Hematopoietic multipotent progenitor cell treated with erythropoietin and hydrocortisone succinate and interleukin-3 and kit ligand, for 8 days (in vitro differentiated cells): ENCODE data around the gene NAALADL2.

Experiments
- DNase-seq: peaks from one replicate; pipeline ENCODE4 v3.0.0-alpha.2; 2015

NAALADL2 gene

DNA sequence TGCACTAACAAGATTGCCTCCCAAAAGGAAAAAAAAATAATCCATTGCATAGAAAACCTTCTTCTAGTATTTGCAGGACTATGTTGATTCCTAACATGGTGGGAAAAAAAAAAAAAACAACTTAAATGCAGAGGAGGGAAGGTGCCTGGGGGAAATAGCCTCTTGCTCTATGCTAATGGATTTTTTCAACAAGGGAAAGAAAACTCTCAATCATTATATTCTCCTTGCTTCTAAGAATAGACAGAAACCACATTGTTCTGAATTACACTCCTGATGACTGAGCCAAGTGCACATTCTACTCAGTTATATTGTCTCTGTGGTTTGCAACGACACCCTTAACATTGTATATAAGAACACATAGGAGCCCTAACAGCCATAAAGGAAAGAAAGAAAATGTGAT is 760.2 kb downstream of the NAALADL2 start:
- DNase-seq: no peak

DNA sequence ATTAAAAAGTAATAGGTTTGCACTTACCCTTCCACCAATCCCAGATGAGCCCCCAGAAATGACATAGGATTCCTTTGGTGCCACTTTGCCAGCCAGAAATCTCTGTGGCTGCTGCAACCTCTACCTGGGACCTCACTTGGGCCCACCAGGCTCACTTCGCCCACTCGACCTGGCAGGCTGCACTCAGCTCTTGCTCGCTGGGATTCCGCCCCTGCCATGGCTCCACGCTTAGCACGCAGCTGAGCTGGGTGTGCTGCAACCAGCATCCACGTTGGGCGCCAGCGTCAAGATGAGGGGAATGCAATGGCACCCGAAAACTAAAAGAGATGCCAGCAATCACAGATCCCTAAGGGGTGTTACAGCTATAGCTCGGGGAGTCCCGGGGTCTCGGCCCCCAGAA is 761.0 kb downstream of the NAALADL2 start:
- DNase-seq: no peak

DNA sequence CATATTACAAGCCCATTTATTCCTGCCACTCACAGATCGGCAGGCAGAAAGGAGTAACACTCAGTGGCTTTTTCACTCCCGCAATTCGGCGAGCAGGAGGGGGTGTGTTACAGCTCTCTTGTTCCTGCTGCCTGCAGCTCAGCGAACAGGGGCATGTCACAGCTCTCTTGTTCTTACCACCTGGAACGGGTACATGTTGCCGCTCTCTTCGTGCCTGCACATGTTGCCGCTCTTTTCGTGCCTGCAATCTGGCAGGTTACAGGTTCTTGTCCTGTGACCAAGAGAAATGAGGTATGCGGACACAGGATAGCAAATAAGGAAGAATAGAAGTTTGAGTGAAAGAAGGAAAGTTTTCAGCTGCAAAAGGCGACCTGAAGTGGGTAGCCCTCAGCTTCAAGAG is 761.4 kb downstream of the NAALADL2 start:
- no peak for DNase-seq

DNA sequence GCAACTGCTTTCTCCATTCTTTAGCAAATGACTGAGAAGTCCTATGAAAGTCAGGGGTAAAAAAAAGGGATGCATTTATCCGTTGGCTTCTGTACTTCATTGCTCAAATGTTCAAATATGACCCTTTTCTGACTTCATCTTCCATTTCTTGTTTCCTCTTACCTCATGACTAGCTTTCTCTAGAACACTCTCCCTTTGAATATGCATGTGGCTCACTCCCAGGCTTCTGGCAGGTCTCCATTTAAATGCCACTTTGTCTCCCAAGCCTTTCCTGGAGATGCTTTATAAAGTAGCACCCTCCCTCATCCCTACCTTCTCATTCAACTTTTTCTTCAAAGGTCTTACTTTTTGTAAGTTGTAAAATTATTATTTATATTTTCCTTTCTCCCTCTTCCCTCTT is 781.8 kb downstream of the NAALADL2 start:
- no peak for DNase-seq

DNA sequence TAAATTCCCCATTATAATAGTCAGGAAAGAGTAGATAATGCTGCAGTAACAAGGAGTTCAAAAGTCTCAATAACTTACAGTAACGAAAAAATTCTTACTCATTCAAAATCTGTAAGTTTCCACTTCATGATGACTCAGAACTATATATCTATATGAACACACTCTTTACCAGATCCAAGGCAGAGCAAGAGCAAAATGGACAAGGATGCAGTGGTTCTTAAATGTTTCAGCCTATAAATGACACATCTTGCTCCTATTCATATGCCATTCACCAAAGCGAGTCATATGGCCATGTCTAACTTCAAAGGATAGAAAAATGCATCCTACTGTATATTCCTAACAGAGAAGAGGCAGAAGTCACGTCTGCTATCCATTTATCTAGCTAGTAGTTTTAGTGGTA is 787.7 kb downstream of the NAALADL2 start:
- DNase-seq: no peak

DNA sequence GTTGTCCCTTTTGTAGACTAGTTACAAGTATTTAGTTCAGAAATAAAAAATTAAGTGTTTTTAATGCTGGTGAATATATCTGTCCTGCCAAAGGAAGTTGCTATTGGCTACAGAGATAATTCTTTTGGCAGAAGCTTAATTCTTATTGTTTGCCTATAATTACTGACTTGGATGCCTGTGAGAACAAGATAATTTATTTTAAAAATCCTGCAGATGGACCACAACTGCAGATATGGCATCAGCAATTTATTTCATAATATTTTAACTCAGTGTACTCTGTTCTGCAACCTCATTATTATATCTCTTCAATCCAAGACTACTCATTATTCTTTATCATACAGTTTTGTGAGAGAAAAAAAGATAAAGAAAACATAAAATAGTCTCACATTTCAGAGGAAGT is 789.8 kb downstream of the NAALADL2 start:
- peak; percentile 19 for DNase-seq

DNA sequence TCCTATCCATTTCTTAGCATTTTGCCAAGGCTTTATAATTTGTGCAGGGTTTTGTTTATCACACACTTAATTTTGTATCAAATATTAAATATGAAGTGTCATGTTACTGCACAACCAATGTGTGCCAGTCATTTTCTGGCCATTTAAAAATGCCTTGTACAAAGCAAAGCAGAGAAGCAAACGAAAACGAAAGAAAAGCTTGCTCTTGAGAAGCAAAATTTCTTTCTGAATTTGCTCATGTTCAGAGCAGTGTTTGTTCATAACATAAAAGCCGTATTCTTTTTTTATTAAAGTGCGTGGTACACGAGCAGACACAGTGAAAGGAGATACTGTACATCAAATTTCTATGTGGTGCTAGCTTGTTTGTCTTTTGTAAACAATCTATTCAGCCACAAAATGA is 792.6 kb downstream of the NAALADL2 start:
- DNase-seq: no peak

DNA sequence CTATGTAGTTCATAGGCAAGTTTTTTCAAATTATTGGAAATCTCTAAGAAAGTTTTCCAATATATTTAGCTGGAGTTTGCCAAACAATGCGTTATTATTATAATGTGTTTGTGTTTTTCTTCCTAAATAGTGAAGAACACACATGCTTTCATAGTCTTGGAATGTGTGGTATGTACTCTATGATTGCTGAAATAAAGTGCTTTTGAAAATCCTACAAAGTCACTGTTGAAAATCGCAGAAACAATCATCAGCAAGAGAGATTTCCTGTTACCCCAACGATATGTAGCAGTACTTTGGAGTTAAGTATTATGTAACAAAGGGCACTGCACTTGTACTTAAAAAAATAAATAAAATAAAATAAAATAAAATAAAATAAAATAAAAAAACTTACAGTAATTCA is 796.2 kb downstream of the NAALADL2 start:
- no peak for DNase-seq

DNA sequence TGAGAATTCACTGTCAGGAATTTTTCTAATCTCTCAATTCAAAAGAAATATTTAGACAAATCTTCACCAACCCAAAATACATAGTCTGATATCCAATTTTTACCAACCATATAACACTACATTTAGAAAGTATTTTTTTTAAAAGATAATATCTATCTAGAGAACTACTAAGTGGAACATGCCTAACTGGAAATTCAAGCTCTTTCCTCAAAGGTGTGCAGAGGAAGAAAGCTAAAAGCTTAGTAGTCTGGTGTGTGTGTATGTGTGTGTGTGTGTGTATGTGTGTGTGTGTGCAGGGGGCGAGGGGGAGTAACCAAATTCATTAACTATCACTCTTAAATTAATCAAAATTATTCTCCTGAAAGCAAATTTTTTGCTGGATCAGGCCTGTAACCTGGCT is 797.3 kb downstream of the NAALADL2 start:
- no peak for DNase-seq

DNA sequence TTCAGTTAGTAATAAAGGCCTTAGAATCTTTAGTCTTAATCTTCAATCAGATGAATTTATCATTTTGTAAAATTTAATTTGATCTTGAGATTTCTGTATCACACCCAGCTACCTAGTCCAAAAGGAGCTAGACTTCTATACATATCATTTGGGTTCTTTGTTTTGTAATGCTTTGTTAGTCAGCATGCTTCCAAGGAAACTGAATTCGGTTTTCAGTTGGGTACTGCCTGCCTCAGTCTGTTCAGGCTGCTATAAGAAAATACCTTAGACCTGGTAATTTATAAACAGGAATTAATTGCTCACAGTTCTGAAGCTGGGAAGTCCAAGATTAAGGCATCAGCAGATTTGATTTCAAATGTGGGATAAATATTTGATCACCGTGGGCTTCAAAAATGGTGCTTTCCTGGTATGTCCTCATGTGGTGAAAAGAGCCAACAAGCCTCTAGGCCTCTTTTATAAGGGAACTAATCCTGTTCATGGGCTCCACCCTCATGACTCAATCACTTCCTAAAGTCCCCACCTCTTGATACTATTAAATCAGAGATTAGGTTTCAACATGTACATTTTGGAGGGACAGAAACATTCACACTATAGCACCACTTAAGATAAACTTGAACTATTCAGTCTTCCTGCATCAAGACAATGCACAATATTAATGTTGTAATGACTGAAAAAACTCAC is 800.7 kb downstream of the NAALADL2 start:
- DNase-seq: no peak

DNA sequence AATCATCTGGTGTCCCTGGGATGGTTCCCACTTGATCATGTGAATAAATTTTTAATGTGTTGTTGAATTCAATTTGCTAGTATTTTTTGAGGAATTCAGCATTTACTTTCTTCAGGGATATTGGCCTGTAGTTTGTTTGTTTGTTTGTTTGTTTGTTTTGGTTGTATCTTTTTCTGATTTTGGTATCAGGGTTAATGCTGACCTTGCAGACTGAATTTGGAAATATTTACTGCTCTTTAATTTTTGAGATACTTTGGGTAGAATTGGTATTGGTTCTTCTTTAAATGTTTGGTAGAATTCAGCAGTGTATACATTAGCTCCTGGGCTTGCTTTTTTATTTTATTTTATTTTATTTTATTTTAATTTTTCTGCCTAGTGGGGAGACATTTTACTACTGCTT is 803.7 kb downstream of the NAALADL2 start:
- no peak for DNase-seq

DNA sequence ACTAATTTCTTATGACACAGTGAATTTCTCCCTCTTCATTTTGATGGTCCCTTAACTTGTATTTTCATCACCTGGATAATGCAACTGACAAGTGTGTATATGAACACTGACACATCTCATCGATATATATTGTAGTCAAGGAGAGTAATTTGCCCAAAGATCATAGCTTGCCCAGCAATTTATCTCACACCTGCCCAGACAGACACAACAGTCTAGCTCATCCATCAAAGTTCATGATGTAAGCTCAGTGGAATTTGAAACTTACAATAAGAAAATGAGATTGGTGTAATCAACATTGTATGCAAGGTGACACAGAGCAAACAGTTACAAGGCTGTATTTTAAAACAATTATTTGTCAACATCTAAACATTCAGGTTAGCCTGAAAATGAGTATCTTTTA is 805.8 kb downstream of the NAALADL2 start:
- no peak for DNase-seq

DNA sequence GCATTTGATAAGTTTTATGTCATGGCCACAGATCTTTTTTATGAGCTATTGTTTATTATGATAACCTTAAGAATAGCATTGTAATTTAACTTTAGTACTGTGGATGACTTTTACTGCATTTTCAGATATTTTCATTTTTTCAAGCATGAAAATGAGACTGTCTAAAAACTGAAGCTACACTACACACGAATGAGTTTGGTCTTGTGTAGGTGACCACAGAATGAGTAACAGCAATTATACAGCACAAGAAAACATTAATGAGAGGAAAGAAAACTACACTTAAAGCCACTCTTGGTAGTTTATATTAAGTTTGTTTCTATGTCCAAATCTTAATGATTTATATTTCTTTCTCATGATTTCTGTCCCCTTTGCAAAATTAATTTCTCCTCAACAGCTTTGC is 809.2 kb downstream of the NAALADL2 start:
- no peak for DNase-seq

DNA sequence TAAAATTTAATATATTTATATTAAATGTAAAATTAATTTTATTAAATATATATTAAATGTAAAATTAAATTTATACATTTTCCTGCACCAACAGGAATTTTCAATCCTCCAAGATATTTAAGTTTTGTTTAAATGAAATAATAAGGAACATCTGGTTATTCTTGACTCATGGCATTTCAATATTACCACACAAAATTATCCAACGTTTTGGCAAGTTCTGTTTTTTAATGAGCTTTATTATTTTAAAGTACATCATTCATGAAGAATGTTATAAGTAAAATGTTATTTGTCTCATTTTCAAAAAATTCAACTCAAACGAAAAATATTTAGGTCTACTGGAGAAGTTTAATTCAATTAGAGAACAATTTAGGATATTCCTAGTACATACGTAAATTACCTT is 811.4 kb downstream of the NAALADL2 start:
- DNase-seq: no peak

DNA sequence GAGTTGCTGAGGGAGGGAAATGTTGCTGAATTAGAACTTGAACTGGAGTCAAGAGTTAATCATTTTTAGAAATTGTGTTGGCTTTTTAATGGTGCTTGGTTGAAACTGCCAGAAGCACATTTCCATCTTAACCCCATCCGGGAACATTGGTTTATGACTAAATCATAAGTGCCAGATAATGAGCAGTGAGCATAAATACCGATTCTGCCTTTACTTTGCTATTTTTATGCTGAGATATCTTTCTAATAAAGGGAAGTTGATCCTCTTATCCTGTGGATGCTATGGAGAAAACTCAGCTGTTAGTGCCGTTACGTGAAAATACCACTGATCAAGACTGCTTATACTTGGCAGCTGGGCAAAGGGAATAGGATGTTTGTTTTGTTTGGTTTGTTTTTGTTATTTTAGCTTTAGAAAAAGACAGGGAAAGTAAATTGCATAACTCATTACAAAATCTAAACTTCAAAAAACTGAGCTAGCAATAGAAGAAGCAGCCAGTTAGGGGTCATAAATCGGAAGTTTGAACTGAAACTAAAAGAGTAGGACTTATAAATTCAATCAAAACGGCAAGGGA is 813.1 kb downstream of the NAALADL2 start:
- DNase-seq: no peak

DNA sequence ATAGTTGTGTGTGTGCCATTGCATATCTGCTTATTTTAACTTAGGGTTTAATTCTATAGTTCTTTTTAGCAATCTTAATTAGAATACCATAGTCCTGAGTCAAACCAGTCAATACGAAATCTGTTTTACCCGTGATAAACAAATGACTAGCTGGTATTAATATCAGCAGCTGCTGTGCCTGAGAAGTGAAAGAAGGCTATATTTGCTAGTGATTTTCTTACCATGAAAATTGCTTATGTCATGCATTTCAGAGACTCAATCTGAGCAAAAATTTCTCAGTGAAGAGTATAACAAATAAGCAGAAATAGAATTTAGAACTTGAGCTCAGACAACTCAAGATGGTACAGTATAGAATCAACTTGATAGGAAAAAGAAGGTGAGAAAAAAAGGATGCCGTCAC is 820.4 kb downstream of the NAALADL2 start:
- no peak for DNase-seq

DNA sequence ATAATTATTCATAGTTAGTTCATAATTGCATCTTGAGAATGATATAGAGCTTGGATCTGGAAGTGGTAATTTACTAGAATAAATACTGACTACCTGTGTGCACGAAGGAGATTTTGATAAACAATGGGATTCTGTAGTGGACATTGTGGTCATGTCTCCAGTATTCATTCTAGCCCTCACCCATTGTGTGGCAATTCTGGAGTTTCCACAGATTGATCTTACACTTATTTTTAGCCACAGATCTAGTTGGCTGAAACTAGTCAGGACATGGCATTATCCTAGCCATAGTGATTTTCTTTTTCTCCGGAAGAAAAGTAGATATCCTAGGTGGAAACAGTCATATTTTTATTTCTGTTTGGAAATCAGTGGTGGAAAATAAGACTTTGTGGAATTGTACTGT is 833.1 kb downstream of the NAALADL2 start:
- no peak for DNase-seq

DNA sequence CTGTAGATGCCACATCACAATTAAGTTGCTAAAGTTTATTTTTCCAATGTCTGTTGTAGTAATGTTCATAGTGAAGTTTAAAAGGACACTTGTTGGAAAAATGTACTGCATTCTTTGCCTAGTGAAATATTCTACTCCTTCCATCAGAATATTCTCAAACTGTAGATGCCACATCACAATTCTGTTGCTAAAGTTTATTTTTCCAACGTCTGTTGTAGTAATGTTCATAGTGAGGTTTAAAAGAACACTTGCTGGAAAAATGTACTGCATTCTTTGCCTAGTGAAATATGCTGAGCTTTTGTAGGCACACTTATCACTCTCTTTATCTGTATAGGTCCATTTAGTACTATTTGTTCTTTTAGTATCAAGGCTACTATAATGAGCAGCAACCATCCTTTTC is 836.1 kb downstream of the NAALADL2 start:
- no peak for DNase-seq

DNA sequence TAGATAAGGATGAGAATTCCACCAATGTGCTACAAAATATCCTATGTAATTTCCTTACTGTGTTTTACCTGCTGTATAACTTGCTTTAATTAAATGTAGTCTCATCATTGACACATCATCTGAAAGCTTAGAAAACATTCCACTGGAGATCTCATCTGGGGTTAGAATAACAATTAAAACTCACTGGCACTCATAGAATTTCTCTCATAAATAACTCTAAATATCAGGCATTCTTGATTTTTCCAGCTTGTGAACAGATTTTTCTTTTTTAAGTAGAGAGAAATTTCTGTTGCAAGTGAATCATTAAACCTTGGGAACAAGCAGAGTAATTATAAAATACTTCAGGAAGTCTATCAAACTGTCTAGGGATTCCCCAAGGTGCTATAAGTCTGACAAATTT is 843.8 kb downstream of the NAALADL2 start:
- DNase-seq: no peak

DNA sequence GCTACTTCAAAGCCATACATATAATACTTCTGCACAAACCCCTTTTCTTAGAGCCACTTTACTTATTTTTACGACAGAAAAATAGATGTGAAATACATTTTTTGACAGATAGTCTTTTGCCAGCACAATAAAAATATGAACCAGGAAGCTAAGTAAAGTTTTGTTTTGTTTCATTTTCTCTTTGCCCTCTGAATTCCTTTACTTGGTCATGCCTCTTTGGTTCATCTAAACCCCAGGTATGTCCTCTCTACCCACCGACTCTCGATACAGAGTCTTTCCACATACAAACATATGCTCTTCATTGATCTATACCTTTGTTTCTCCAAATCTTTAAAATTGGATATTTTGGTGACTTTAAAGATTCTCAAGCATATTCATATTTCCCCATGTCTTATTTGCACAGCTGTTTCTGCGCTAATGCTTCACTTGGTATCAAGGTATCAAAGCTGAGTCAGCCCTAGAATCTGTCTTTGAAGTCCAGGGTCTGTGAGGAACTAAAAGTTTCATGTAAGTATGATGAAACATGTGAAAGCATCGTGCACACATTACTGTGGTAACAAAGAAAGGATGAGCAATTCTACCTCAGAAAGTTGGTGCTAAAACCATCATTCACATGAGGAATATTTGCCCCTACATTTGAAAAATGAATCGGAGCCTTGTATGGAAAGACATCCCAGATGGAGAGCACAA is 845.4 kb downstream of the NAALADL2 start:
- DNase-seq: no peak

DNA sequence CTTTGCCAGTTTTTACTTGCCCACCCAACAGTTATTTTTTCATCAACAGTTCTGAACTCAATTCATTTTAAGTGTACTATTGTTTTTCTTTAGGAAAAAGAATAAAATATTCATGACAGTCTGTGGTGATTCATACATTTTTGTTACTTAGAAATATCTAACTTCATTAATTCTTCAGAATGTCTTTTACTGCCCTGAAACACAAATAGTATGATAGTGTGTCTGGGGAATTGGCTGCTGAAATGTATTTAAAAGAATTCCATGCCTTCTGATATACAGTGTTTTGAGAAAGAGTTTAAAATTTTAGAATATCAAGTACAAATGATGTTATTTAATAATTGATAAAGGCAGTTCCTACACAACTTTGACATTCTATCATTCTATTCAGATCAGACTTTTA is 854.1 kb downstream of the NAALADL2 start:
- DNase-seq: no peak

DNA sequence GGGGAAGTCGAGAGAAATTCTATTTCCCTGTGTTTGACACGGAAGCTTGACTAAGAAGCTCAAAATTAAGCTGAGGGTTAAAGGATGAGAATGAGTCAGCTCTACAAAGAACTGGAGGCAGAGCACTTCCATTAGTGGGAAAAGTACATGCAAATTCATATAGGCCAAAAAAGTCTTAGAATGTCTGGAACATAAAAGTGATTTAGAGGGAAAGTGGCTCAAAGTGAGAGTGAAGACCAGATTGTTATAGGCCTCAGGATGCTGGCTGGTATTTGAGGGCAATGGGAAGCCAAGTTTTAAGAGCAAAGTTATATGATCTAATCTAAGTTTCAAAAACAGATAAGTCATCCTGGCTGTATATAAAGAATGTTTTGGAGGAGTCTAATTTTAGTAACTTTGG is 857.3 kb downstream of the NAALADL2 start:
- no peak for DNase-seq

DNA sequence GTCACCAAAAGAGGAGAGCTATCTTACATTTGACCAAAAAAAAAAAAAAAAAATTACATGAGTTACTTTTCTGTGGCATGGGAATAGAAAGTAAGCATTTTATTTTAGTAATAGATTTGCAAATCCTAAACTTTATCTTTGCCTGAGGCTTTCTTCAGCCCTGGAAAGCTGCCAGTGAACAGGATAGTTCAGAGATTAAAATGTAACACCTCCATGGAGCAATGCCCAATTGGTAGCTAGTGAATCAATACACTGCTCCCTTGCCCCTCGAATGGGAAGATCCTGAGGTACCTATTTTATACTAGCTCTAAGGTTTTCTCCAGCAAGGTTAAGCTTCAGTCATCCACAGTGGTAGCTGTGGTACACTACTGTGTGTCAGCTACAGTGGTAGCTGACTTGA is 867.1 kb downstream of the NAALADL2 start:
- no peak for DNase-seq

DNA sequence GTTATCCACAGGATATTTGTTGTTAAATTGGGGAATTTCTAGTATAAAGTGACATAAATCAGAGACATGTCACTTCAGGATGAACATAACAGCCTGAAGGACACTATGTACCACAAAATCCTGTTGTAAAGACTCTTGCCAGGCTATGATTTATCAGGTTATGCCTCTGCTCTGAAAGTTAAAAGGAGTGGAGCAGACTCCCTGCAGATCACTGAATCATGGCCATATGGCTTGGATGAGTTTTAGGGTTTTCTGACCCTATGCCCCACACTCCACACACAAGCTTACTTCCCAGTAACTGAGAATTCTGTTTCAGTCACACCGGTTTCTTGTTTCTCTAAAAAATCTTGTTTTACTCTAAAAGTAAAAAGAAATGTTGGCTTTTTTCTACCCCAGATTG is 869.4 kb downstream of the NAALADL2 start:
- DNase-seq: no peak

DNA sequence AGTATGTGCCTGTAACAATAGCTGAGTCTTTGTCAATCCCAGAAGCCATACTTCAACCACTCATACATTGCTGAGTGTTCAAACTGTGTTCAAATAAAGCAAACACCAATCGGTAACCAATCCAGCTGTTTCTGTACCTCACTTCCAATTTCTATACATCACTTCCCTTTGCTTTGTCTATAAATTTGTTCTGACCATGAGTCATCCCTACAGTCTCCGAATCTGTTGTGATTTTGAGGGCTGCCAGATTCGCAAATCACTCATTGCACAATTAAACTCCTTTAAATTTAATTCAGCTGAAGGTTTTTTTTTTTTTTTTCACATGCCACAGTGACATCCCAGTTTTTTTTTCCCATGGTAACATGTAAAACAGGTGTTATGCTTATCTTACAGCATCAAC is 870.3 kb downstream of the NAALADL2 start:
- no peak for DNase-seq
